Endothelial cell of umbilical vein (primary cell): ENCODE data around the gene DYNLT1. TPM values are rescaled to one million over a fixed set of nuclear protein-coding genes. Genes with fewer than 3 reads are reported as not detected.

Source experiments
- BruUV-seq: library from RNA; stranded (reverse); fragments of 400-500 nt; replicated peaks from 2 replicates; lab custom pipeline; 2021; lab: Mats Ljungman, UMichigan
- CTCF ChIA-PET: fragments of 300-600, 350-600 bp; sonication (Branson Sonifier 250); formaldehyde crosslinking; loops from one replicate; lab custom pipeline; 2021; ENCODE audit warnings: antibody characterized with exemption, inconsistent platforms; lab: Charles Lee
- POLR2A ChIA-PET: fragments of 300-600, 350-600 bp; sonication (Branson Sonifier 250); formaldehyde crosslinking; loops from one replicate; lab custom pipeline; 2021; ENCODE audit warnings: antibody characterized with exemption, inconsistent platforms; lab: Charles Lee
- DNase-seq: peaks from one replicate; pipeline ENCODE4 v3.0.0-alpha.2; 2011; ENCODE audit warnings: low read depth, low spot score
- FAIRE-seq: peaks from 2 replicates; lab custom pipeline; 2011; peaks lifted over from hg19 to GRCh38; lab: Jason Lieb, UNC
- H2AFZ ChIP-seq: 2 replicates; pipeline ENCODE4 v1.6.0; 2012; ENCODE audit warnings: low read depth, low read length, control low read depth, inconsistent platforms
- H3K27ac ChIP-seq: 2 replicates; pipeline ENCODE4 v1.5.1; 2011; ENCODE audit warnings: low read depth, mild to moderate bottlenecking, control low read depth, low read length, moderate library complexity; ENCODE audit not compliant: insufficient read depth
- H3K27me3 ChIP-seq, 2 experiments: 2 replicates each; pipeline versions ENCODE4 v1.6.0 to v1.6.1; 2011; ENCODE audit warnings: low read length in 2 of 2, mixed read lengths in 1 of 2; ENCODE audit not compliant: control insufficient read depth in 2 of 2, insufficient read depth in 2 of 2
- H3K36me3 ChIP-seq, 2 experiments: 2 replicates in 1 of 2; 3 replicates in 1 of 2; pipeline ENCODE4 v1.5.1; 2011; ENCODE audit warnings: low read length in 2 of 2, mild to moderate bottlenecking in 1 of 2, moderate library complexity in 1 of 2; ENCODE audit not compliant: control insufficient read depth in 2 of 2, insufficient read depth in 2 of 2; ENCODE audit errors: extremely low read depth in 1 of 2
- H3K4me1 ChIP-seq: 3 replicates; pipeline ENCODE4 v1.5.1; 2011; ENCODE audit warnings: mild to moderate bottlenecking, low read length; ENCODE audit not compliant: control insufficient read depth, insufficient read depth; ENCODE audit errors: extremely low read depth
- H3K4me2 ChIP-seq: 2 replicates; pipeline ENCODE4 v1.6.1; 2011; ENCODE audit warnings: low read length, control low read depth, mixed read lengths; ENCODE audit not compliant: insufficient read depth
- H3K4me3 ChIP-seq, 3 experiments: fragments of 200-600 bp in 1 of 3; sonication (generic), shearing (Covaris generic) in 1 of 3; replicated peaks in 1 of 3; 2 replicates each; pipeline ENCODE4 v1.5.1; 2011 to 2016; ENCODE audit warnings: control low read depth in 3 of 3, low read length in 3 of 3, mild to moderate bottlenecking in 2 of 3, inconsistent platforms in 1 of 3, low read depth in 1 of 3, moderate library complexity in 1 of 3; ENCODE audit not compliant: insufficient read depth in 1 of 3
- H3K79me2 ChIP-seq: 2 replicates; pipeline ENCODE4 v1.6.0; 2012; ENCODE audit warnings: low read length, inconsistent platforms; ENCODE audit not compliant: control insufficient read depth, insufficient read depth
- H3K9ac ChIP-seq: replicated peaks from 2 replicates; pipeline ENCODE3; 2011; ENCODE audit warnings: low read length, control low read depth; ENCODE audit not compliant: insufficient read depth; ENCODE audit errors: extremely low read depth
- H3K9me1 ChIP-seq: replicated peaks from 3 replicates; pipeline ENCODE4 v1.6.0; 2011; ENCODE audit warnings: mild to moderate bottlenecking, low read length; ENCODE audit not compliant: control insufficient read depth, insufficient read depth; ENCODE audit errors: extremely low read depth
- H3K9me3 ChIP-seq: replicated peaks from 2 replicates; pipeline ENCODE4 v1.5.1; 2012; ENCODE audit warnings: low read length, inconsistent platforms; ENCODE audit not compliant: control insufficient read depth, insufficient read depth
- H4K20me1 ChIP-seq: replicated peaks from 2 replicates; pipeline ENCODE3; 2011; ENCODE audit warnings: mild to moderate bottlenecking, low read length; ENCODE audit not compliant: control insufficient read depth, insufficient read depth; ENCODE audit errors: extremely low read depth
- EZH2 ChIP-seq: IDR thresholded peaks from 2 replicates; pipeline ENCODE4 v1.6.1; 2012; ENCODE audit warnings: borderline replicate concordance, low read depth, mild to moderate bottlenecking, moderate library complexity, low read length, inconsistent platforms; ENCODE audit not compliant: severe bottlenecking
- FOS ChIP-seq: IDR thresholded peaks from 2 replicates; pipeline ENCODE4 v1.6.1; 2011; ENCODE audit warnings: mild to moderate bottlenecking, low read length, moderate library complexity, borderline replicate concordance; ENCODE audit not compliant: insufficient read depth
- GATA2 ChIP-seq: IDR thresholded peaks from 2 replicates; pipeline ENCODE4 v1.7.0; 2011; ENCODE audit warnings: low read depth, mild to moderate bottlenecking, moderate library complexity, mixed read lengths, low read length; ENCODE audit not compliant: insufficient read length, insufficient read depth
- JUN ChIP-seq: IDR thresholded peaks from 2 replicates; pipeline ENCODE4 v1.6.1; 2011; ENCODE audit warnings: borderline replicate concordance, low read depth; ENCODE audit not compliant: insufficient read length, insufficient read depth
- MAX ChIP-seq: IDR thresholded peaks from 2 replicates; pipeline ENCODE4 v1.6.1; 2011; ENCODE audit not compliant: insufficient read depth, insufficient read length
- MYC ChIP-seq: IDR thresholded peaks from one replicate; pipeline ENCODE4 v1.6.1; 2011; ENCODE audit warnings: mild to moderate bottlenecking, low read depth, low read length
- POLR2A ChIP-seq: IDR thresholded peaks from 2 replicates; pipeline ENCODE4 v1.6.1; 2012; ENCODE audit warnings: low read depth, mild to moderate bottlenecking, control low read depth, low read length
- POLR2AphosphoS5 ChIP-seq: IDR thresholded peaks from 2 replicates; pipeline ENCODE4 v1.6.1; 2012; ENCODE audit warnings: low read depth, mild to moderate bottlenecking, control low read depth, low read length, moderate library complexity; ENCODE audit not compliant: insufficient read depth
- dilution Hi-C: fragments of 300-500 bp; cut with MboI; formaldehyde crosslinking; loops from one replicate; pipeline ENCODE4 v1.15.0; 2019; ENCODE audit warnings: low sequenced_read_pairs; ENCODE audit not compliant: extremely low pct_ligation_motif_present
- intact Hi-C: fragments of 100-400 bp; cut with micrococcal nuclease; formaldehyde crosslinking; loops from one replicate; pipeline ENCODE4 v1.10.0; 2022
- polyA plus RNA-seq, 4 experiments: library from polyadenylated mRNA; depleted of rRNA in 3 of 4; stranded (reverse) in 3 of 4; unstranded in 1 of 4; fragments of >200 nt; gene quantifications; 2 replicates each; pipeline versions ENCODE4 v1.2.1 to v1.2.3, GENCODE V29; 2011 to 2012; ENCODE audit warnings: missing spikeins in 1 of 4
- total RNA-seq: library from RNA; stranded (reverse); gene quantifications from 2 replicates; pipeline ENCODE4 v1.2.3, GENCODE V29; 2021
- TF ChIP-seq, protein P1 (sequence below), 2 donors: IDR thresholded peaks; 1 replicate in 1 of 2; 2 replicates in 1 of 2; pipeline ENCODE4 v1.5.1; 2011; ENCODE audit warnings: low read length in 2 of 2, mild to moderate bottlenecking in 2 of 2, moderate library complexity in 2 of 2, control low read depth in 1 of 2, inconsistent platforms in 1 of 2, low read depth in 1 of 2; ENCODE audit not compliant: insufficient read depth in 1 of 2; ENCODE audit errors: extremely low read depth in 1 of 2

Gene DYNLT1
- total and polyA plus RNA-seq, 2 donors (not counting 3 experiments of a cell fraction or from before 2014, with no cell fraction given) = 162 to 267 TPM

- Histone ChIP-seq H3K4me1 (peaks cover 9% of the 10 kb centered on the region), H2AFZ (no peak overlapping the region), H3K79me2 (no peaks in the 10 kb centered on the region), H3K9me3 (no peaks in the 10 kb centered on the region), H4K20me1 (no peaks in the 10 kb centered on the region), H3K27ac (no peak overlapping the region), H3K9me1 (no peaks in the 10 kb centered on the region), H3K27me3 (no peaks in the 10 kb centered on the region), H3K4me3 (no peak overlapping the region), H3K4me2 (no peak overlapping the region), H3K36me3 (peaks cover 6 to 35% of the 10 kb centered on the region in 2 experiments), H3K9ac (no peak overlapping the region)
- dilution Hi-C loops = no loop called here
- ChIA-PET POLR2A (no interaction called here), CTCF (interaction anchor here (1.0 to 2.2 kb wide), 3 partner anchors 21 to 408 kb away, joined by 3 to 7 read pairs (median 6); no protein-coding TSS in a partner anchor)
- FAIRE-seq = no peak
- BruUV-seq = no TSS peak
- DNase-seq = no peak
- intact Hi-C loops = no loop called here
- TF ChIP-seq, protein P1, sequence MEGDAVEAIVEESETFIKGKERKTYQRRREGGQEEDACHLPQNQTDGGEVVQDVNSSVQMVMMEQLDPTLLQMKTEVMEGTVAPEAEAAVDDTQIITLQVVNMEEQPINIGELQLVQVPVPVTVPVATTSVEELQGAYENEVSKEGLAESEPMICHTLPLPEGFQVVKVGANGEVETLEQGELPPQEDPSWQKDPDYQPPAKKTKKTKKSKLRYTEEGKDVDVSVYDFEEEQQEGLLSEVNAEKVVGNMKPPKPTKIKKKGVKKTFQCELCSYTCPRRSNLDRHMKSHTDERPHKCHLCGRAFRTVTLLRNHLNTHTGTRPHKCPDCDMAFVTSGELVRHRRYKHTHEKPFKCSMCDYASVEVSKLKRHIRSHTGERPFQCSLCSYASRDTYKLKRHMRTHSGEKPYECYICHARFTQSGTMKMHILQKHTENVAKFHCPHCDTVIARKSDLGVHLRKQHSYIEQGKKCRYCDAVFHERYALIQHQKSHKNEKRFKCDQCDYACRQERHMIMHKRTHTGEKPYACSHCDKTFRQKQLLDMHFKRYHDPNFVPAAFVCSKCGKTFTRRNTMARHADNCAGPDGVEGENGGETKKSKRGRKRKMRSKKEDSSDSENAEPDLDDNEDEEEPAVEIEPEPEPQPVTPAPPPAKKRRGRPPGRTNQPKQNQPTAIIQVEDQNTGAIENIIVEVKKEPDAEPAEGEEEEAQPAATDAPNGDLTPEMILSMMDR (IDR thresholded peaks at IDR 0.05; ENCODE audit: extremely low read depth in 1 of 2, insufficient read depth in 1 of 2, low read depth in 1 of 2, low read length in 2 of 2) = no peak
- TF ChIP-seq POLR2AphosphoS5 = no peak
- TF ChIP-seq MYC = no peak
- no peak for TF ChIP-seq MAX
- TF ChIP-seq JUN = no peak
- no peak for TF ChIP-seq FOS
- no peak for TF ChIP-seq GATA2
- TF ChIP-seq EZH2 = no peak
- no peak for TF ChIP-seq POLR2A
Measured at GRCh38 chr6:158625881-158626305, 18.6 kb downstream of the DYNLT1 start.
